ENCODE results near the gene TMEM18. TPM values are rescaled to one million over a fixed set of nuclear protein-coding genes. Genes with fewer than 3 reads are reported as not detected.

The TMEM18 gene
- total RNA-seq, 1 experiment from 2014 or later, result 30.7 TPM

GRCh38 chr2:693606-694005 is 16.4 kb upstream of the TMEM18 start:
- Histone ChIP-seq H2AK5ac (ENCODE audit: insufficient read length, low read length) (no peak overlapping the region), H2BK15ac (ENCODE audit: low read depth, low read length) (no peak overlapping the region), H3K56ac (ENCODE audit: insufficient read length, low read depth, low read length) (no peak overlapping the region), H3K4ac (ENCODE audit: low read depth, low read length) (no peak overlapping the region), H3K4me2 (ENCODE audit: insufficient read depth, insufficient read length, low read length) (no peak overlapping the region), H3K18ac (ENCODE audit: insufficient read length, low read depth, low read length) (no peak overlapping the region), H4K20me1 (ENCODE audit: control insufficient read depth, insufficient read depth, insufficient read length) (no peaks in the 10 kb centered on the region), H4K8ac (replicated peaks; ENCODE audit: insufficient read length, low read depth, low read length) (no peak overlapping the region), H2AFZ (ENCODE audit: low read length) (no peak overlapping the region), H2BK5ac (ENCODE audit: insufficient read length, low read length) (no peak overlapping the region), H2BK120ac (ENCODE audit: low read depth, low read length, poor library complexity, severe bottlenecking) (no peak overlapping the region), H2BK12ac (ENCODE audit: insufficient read length, low read depth, low read length) (no peak overlapping the region), H3K14ac (ENCODE audit: insufficient read depth, low read length) (no peak overlapping the region), H3K4me1 (ENCODE audit: insufficient read depth, low read length) (no peaks in the 10 kb centered on the region), H3T11ph (ENCODE audit: low read length) (no peak overlapping the region), H3K9me3 (ENCODE audit: control insufficient read depth, low read depth, low read length) (no peaks in the 10 kb centered on the region), H2BK20ac (ENCODE audit: low read depth, low read length, poor library complexity, severe bottlenecking) (no peak overlapping the region), H3K79me2 (ENCODE audit: insufficient read depth, low read length) (no peaks in the 10 kb centered on the region), H3K23me2 (ENCODE audit: insufficient read length, low read depth, low read length, poor library complexity, severe bottlenecking) (peaks cover 3% of the 10 kb centered on the region), H3K27me3 (ENCODE audit: insufficient read depth, low read length) (no peaks in the 10 kb centered on the region), H4K5ac (ENCODE audit: insufficient read length, low read depth, low read length) (no peak overlapping the region), H3K79me1 (ENCODE audit: insufficient read depth, low read depth, low read length, poor library complexity, severe bottlenecking) (no peaks in the 10 kb centered on the region), H3K27ac (ENCODE audit: insufficient read length, low read depth, low read length) (no peak overlapping the region), H4K91ac (ENCODE audit: insufficient read length, low read depth, low read length) (no peak overlapping the region), H3K23ac (ENCODE audit: insufficient read length, low read depth, low read length) (no peak overlapping the region), H3K9ac (ENCODE audit: extremely low read depth, insufficient read length, low read length) (no peak overlapping the region)
- Mint-ChIP-seq H3K27me3 (ENCODE audit: low read depth) (no peaks in the 10 kb centered on the region), H3K36me3 (ENCODE audit: insufficient read depth in 1 of 3, low read depth in 3 of 3) (peaks cover 0 to 4% (median 0%) of the 10 kb centered on the region in 3 experiments; a peak in 3 of 7 replicates), H3K27ac (no peak overlapping the region), H3K9me3 (no peaks in the 10 kb centered on the region), H3K4me3 (no peak overlapping the region), H3K4me1 (peaks cover 4% of the 10 kb centered on the region in 2 experiments)
- TF ChIP-seq, protein P1, sequence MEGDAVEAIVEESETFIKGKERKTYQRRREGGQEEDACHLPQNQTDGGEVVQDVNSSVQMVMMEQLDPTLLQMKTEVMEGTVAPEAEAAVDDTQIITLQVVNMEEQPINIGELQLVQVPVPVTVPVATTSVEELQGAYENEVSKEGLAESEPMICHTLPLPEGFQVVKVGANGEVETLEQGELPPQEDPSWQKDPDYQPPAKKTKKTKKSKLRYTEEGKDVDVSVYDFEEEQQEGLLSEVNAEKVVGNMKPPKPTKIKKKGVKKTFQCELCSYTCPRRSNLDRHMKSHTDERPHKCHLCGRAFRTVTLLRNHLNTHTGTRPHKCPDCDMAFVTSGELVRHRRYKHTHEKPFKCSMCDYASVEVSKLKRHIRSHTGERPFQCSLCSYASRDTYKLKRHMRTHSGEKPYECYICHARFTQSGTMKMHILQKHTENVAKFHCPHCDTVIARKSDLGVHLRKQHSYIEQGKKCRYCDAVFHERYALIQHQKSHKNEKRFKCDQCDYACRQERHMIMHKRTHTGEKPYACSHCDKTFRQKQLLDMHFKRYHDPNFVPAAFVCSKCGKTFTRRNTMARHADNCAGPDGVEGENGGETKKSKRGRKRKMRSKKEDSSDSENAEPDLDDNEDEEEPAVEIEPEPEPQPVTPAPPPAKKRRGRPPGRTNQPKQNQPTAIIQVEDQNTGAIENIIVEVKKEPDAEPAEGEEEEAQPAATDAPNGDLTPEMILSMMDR (conservative IDR thresholded peaks at IDR 0.05), result no peak
- WGBS (ENCODE audit: extremely low coverage, insufficient read length, low lambda C conversion rate), result no CpG with 5 or more reads among the region's 7 CpGs
- DNase-seq, result no peak
